GM21390 (cell line): ENCODE measurements around the gene ARHGAP18.

Source experiments
- ATAC-seq: cut with Tn5 transposase; IDR thresholded peaks from one replicate; pipeline ENCODE4 v1.9.1; 2021; ENCODE audit not compliant: unreplicated experiment

ARHGAP18 gene

GRCh38 chr6:129725341-129725740, 15.4 kb upstream of the ARHGAP18 start:
- ATAC-seq = no peak

GRCh38 chr6:129719692-129720091, 9.7 kb upstream of the ARHGAP18 start:
- no peak for ATAC-seq

DNA sequence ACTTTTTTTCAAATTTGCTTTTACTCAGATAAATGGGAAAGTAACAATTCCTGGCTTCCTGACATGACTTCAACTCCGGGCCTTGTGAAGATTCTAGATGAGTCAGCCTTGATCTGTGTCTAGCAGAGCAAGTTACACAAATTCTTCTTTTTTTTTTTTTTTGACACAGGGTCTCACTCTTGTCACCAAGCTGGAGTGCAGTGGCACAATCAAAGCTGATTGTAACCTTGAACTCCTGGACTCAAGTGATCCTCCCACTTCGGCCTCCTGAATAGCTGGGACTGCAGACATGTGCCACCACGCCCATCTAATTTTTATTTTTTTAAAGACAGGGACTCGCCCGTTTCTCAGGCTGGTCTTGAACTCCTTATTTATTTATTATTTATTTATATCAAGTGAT, 7.3 kb upstream of the ARHGAP18 start:
- ATAC-seq = no peak

DNA sequence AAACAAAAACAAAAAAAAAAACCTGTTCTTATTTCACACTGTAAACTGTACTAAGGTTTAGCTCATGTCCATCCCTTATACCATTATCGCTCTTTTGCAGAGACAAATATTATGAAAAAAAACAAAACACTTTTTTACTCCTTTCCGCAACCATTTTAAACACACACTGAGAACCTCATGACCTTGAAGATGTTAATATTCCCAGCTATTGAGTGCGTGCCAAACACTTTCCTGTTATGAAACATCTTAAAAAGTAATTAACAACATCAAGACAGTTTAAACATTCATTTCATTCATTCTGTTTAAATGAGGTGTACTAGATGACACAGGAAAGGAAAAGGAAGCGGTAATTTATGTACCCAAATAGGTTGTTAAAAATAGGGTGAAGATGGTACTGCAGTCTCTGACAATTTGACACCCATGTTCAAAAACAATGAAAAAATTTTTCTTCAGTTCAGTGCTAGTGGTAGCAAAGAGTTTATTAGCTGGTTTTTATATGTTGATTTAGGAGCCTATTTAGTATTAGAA, 3.9 kb upstream of the ARHGAP18 start:
- ATAC-seq = no peak

DNA sequence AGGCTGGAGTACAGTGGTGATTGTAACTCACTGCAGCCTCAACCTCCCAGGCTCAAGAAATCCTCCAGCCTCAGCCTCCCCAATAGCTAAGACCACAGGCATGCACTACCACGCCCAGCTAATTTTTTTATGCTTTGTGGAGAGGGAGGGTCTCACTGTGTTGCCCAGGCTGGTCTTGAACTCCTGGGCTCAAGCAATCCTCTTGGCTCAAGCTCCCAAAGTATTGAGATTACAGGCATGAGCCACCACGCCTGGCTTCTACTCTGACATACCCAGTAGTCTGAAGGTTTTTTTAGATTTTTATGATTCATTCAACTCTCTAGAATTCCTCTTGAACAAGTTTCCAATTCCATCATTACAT, 1.3 kb upstream of the ARHGAP18 start:
- no peak for ATAC-seq

GRCh38 chr6:129710450-129711270, 683 bp upstream of the ARHGAP18 start:
- ATAC-seq = no peak

DNA sequence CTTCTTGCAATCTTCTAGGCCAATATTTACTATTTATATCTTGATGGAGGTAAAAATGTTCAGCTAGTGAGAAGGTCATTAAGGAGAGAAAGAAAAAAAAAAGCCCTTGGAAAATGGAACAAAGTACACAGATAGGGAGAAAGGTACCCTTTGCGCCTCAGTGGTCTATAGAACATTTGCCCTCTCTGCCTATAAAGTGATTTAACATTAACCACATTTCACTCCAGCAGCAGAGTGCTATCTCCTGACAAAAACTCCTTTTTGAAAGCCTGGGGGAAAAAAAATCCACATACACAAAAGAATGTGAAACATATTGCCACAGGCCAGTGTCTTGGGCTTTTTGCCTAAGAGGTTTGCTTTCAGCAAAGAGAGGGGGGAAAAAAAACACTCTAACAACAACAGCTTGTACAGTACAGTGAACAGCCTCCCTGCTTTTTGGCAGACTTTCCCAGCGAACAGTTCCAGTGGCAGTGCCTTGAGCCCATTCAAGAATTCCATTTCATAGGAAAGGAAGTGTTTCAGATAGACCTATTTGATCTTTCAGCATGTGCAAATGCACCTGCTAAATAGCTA, 695 bp downstream of the ARHGAP18 start:
- ATAC-seq = peak; percentile 7

- ATAC-seq = no peak
These were observed 1.3 kb downstream of the ARHGAP18 start for GRCh38 chr6:129708496-129709195.

DNA sequence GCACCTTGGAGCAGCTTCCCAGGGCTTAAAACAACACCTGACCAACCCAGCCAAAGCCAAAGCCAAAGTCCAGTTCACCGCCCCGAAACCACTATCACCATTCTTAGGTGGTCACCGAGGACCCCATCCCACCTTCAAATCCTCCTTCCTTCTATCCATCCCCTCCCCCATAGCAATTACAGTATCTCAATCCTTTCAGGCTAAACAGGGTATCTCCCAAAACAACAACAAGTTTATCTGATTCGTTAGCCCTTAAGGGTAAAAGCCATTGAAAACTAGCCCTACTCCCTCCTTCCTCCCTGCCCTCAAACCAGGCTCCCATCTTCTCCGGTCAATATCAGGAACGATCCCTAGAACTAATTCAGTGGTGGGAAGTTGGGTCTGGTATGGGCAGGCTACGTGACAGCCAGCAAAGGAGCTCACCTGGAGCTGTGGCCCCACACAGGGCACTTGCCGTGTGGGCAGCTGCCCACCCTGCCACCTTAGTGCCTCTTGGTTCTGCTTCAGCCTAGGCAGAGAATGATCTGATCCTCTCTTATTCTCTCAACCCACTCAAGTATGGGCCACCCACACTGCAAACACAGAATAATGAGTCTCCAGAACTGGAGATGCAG, 2.0 kb downstream of the ARHGAP18 start:
- no peak for ATAC-seq

DNA sequence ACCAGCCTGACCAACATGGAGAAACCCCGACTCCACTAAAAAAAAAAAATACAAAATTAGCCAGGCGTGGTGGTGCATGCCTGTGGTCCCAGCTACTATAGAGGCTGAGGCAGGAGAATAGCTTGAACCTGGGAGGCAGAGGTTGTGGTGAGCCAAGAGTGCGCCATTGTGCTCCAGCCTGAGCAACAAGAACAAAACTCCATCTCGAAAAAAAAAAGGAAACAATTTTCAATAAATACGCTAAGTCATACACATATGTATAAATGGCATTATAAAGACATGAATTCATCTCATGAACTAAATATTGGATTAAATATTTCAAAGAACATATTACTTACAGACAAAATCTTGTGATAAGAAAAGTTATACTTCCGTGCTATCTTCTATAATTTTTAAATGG, 2.9 kb downstream of the ARHGAP18 start:
- ATAC-seq = no peak

DNA sequence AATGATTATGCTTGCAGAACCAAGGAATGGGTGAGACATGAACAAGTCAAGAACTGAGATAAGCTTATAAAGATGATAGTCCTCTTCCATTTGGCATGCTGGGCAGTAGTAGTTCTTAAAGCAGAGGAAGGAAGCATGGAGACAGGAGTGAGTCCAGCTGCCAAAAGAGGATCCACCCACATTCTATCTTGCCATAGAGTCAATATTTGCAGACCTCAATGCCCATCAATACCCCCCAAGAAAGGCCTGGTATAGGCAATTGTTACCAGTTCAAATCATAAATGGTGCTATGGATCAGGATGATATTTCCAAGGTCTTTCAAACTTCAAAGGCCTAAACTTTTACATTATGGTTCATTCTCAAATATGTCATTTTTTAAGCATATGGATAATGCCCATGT, 4.8 kb downstream of the ARHGAP18 start:
- no peak for ATAC-seq

DNA sequence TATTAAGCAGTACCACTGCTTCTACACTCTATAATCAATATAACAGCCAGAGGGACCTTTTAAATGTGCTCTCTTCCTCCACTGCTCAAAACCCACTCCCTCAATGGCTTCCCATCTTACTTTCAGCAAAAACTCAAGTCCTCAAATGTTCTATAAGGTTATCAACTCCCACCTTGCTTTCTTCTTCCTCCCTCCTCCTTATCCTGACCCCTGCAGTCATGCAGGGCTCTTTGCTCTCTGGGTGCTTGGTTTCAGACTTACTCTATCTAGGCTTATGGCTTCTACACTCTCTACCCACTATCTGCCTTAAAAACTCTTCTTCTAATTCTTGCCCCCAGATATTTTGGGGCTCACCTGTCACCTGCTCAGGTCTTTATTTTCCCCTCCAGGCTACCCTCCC, 5.3 kb downstream of the ARHGAP18 start:
- no peak for ATAC-seq

DNA sequence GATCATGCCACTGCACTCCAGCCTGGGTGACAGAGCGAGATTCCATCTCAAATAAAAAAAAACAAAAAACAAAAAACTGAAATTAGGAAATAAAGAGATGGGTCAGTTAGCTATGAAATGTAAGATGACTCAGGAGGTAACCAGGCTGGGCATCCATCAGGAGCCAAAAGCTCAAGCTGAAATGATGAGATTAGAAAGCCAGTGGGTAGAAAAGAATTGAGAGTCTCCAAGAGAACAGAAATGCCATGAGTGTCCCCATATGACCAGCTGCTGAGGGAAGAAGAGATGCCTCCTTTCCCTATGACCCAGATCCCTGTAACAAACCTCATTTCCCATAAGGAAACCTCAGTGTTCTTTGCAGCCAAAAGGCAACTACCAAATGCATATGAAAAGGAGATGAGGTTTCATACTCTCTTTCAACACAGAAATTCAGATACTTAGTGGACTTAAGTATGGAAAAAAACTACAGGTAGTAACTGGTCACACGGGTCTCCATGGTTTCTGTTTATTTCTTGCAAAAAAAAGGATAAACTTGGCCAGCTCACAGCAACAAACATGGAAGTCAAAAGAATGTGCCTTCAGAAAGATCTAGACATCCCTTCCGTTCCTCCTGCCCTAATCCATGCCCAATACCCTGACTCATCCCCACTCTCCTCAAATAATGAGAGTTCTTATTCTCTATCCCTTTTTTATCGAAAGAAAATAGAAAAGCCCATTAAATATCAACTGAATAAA, 8.1 kb downstream of the ARHGAP18 start:
- no peak for ATAC-seq

- no peak for ATAC-seq
These were observed 9.3 kb downstream of the ARHGAP18 start for GRCh38 chr6:129700666-129701065.

DNA sequence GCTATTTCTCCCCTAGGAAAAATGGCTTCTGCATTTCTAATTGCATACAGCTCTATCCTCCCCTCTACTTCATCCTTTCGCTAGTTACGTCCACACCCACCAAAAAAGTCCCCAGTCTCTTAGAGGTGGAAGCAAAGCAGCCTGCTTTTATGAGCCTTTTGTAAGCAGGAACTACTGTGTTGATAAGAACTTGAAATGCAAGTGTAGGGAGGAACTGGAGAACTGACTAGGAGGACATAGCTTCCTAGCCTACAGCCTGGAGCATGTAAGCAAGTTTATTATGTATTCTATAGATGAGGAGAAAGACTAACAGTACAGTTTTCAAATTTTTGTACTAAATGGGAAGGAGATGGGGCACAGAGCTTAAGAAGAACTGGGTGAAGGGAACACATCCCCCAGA, 10.3 kb downstream of the ARHGAP18 start:
- no peak for ATAC-seq

- no peak for ATAC-seq
These were observed 11.5 kb downstream of the ARHGAP18 start for GRCh38 chr6:129698430-129698829.

DNA sequence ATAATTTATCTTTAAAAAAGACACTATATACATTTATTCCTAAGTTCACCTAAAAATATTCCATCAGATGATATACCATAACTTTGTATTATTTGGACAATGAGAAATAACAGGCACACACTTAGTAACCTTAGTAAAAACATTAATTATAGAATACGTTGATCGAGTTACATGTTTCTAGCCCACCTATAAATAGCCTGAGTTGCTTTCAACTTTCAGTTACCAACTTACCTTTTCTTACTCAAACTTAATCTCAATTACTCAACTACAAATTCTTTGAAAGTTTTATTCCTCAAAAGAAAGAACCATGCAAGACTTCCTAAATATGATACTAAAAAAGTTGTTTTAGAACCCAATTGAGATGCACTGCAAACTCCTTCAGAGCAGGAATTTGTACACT, 12.2 kb downstream of the ARHGAP18 start:
- ATAC-seq = no peak

DNA sequence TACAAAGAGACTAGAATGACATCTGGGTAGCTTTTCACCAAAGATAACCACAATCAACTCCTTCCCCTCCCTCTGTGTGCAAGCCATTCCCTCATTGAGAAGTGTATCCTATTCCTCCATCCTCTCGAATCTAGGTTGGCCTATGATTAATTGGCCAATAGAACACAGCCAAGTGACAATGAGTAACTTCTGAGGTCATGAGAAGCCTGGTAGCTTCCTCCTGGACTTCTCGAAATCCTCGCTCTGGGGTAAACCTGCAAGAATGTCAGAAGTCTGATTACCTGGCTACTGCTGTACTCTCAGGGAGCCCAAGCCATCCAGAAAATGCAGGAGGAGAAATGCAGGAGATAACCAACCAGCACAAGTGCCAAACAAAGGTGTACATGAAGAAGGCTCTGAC, 13.1 kb downstream of the ARHGAP18 start:
- ATAC-seq = no peak

- peak; percentile 17 for ATAC-seq
These were observed 14.0 kb downstream of the ARHGAP18 start for GRCh38 chr6:129696028-129696418.

DNA sequence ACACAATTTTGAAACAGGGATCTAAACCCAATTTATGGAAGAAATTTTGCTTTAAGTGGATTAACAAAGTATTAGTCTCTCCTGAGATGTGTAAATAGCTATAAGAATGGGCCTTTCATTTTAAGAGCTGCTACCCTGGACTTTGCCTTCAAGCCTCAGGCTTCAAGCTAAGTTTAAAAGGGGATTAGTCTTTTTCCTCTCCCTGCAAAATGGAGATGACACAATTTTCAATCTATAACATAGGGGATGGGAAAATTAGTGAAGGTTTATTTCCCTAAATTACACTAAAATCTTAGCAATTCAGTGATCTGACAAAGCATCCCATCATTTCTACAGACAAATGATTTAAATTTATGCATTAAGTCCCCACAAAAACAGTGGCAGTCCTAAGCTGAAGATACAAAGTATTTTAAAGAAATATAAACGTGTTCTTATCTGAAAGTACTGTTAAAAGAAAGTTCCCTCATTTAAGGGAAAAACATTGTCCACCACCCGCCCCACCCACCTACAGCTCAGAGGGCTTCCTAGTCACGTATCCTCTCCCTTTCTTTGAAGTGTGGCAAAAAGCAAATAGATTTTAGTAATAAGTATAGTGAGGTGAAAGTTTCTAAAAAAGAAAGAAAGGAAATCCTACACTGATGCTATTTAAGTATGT, 14.5 kb downstream of the ARHGAP18 start:
- ATAC-seq = peak; percentile 70
